Measurements from ENCODE around the gene PIH1D1. TPM values are rescaled to one million over a fixed set of nuclear protein-coding genes. Genes with fewer than 3 reads are reported as not detected.
"Not testable (repeated sequence)": the region's sequence is repeated elsewhere in the genome, so short reads cannot be mapped to it uniquely, and the experiment has no call there.

PIH1D1 gene
- total and polyA plus RNA-seq, 10 of the 15 experiments (the other 5 are each of a cell fraction or from before 2014, with no cell fraction given), result 16.1 to 153 (median 106) TPM

- CTCF ChIA-PET, result no interaction called here
- peaks cover 17% of the 10 kb centered on the region for H3K4me1 ChIP-seq (ENCODE audit: control insufficient read depth, insufficient read depth, low read length)
- DNase-seq (ENCODE audit: low read depth, low spot score), result no peak
- H2AFZ ChIP-seq (ENCODE audit: control insufficient read depth, low read depth, low read length), result no peak overlapping the region
- SMC1A ChIA-PET (ENCODE audit: uncharacterized antibody, unreplicated experiment), result no interaction called here
- no peak for TF ChIP-seq ZNF384 (IDR thresholded peaks at IDR 0.05; ENCODE audit: borderline replicate concordance, low read depth, low read length)
- TF ChIP-seq JUNB (IDR thresholded peaks at IDR 0.05), result no peak
- TF ChIP-seq ZNF622 (IDR thresholded peaks at IDR 0.05), result no peak
- no peak for TF ChIP-seq IKZF1 (conservative IDR thresholded peaks at IDR 0.05)
- no peak for TF ChIP-seq HDAC6 (IDR thresholded peaks at IDR 0.05; ENCODE audit: unreplicated experiment)
- TF ChIP-seq NFYA (IDR thresholded peaks at IDR 0.05; ENCODE audit: borderline replicate concordance, low read depth, low read length), result no peak
- no peak for TF ChIP-seq SUZ12 (IDR thresholded peaks at IDR 0.05; ENCODE audit: unreplicated experiment)
- FAIRE-seq, result no peak
- no peak overlapping the region for H3K9ac ChIP-seq (ENCODE audit: control insufficient read depth, insufficient read depth, low read length)
- ATAC-seq, result no peak
- no peaks in the 10 kb centered on the region for H3K27me3 ChIP-seq (replicated peaks in 1 of 2; ENCODE audit: control insufficient read depth in 2 of 2, insufficient read depth in 2 of 2, low read length in 1 of 2)
- H3K4me2 ChIP-seq (ENCODE audit: control insufficient read depth, insufficient read depth), result no peak overlapping the region
- H3K9me3 ChIP-seq (replicated peaks; ENCODE audit: control insufficient read depth, insufficient read depth, low read length), result no peaks in the 10 kb centered on the region
- peaks cover 2% of the 10 kb centered on the region; the same call in 1 of the 2 replicates for H3K79me2 ChIP-seq (ENCODE audit: control insufficient read depth, insufficient read depth, low read length)
- no TSS peak for BruUV-seq (replicated peaks)
- POLR2A ChIA-PET, result no interaction called here
- intact Hi-C loops (cut with micrococcal nuclease; ENCODE audit: unreplicated experiment) (no loop called here), in situ Hi-C loops (cut with MboI) (no loop called here)
- no peaks in the 10 kb centered on the region for H4K20me1 ChIP-seq (ENCODE audit: control insufficient read depth, insufficient read depth)
- H3K36me3 ChIP-seq (ENCODE audit: control insufficient read depth in 2 of 2, insufficient read depth in 2 of 2, low read length in 1 of 2), result peaks cover 2 to 5% of the 10 kb centered on the region in 2 experiments
- RAD21 ChIA-PET (ENCODE audit: unreplicated experiment), result no interaction called here
- H3K4me3 ChIP-seq, result no peak overlapping the region
- WGBS (ENCODE audit: insufficient coverage, insufficient replicate concordance, low lambda C conversion rate, missing lambda C conversion rate), result 95% methylated on average over 11 of the region's 12 CpGs
- no peak overlapping the region for H3K27ac ChIP-seq (ENCODE audit: control insufficient read depth, insufficient read depth)
These were observed 10.9 kb upstream of the PIH1D1 start for GRCh38 chr19:49462492-49462891.

GRCh38 chr19:49461656-49462055 lies 10.0 kb upstream of the PIH1D1 start:
- peaks cover 18% of the 10 kb centered on the region for H3K4me1 ChIP-seq (ENCODE audit: control insufficient read depth, insufficient read depth, low read length)
- no peak overlapping the region for H3K9ac ChIP-seq (ENCODE audit: control insufficient read depth, insufficient read depth, low read length)
- ChIA-PET POLR2A (no interaction called here), RAD21 (ENCODE audit: unreplicated experiment) (no interaction called here), SMC1A (ENCODE audit: uncharacterized antibody, unreplicated experiment) (no interaction called here), CTCF (no interaction called here)
- no peak overlapping the region for H3K27ac ChIP-seq (ENCODE audit: control insufficient read depth, insufficient read depth)
- no TSS peak for BruUV-seq (replicated peaks)
- no peaks in the 10 kb centered on the region for H3K9me3 ChIP-seq (replicated peaks; ENCODE audit: control insufficient read depth, insufficient read depth, low read length)
- H2AFZ ChIP-seq (ENCODE audit: control insufficient read depth, low read depth, low read length), result no peak overlapping the region
- no peak for DNase-seq (ENCODE audit: low read depth, low spot score)
- H3K79me2 ChIP-seq (ENCODE audit: control insufficient read depth, insufficient read depth, low read length), result peaks cover 2% of the 10 kb centered on the region; the same call in 1 of the 2 replicates
- TF ChIP-seq STAT1 (conservative IDR thresholded peaks at IDR 0.05) (no peak), ZBTB33 (IDR thresholded peaks at IDR 0.05) (0 out of 2 replicates have a peak, but pooled peaks have one; percentile 36)
- intact Hi-C loops (cut with micrococcal nuclease; ENCODE audit: unreplicated experiment) (no loop called here), in situ Hi-C loops (cut with MboI) (no loop called here)
- no peaks in the 10 kb centered on the region for H4K20me1 ChIP-seq (ENCODE audit: control insufficient read depth, insufficient read depth)
- H3K4me3 ChIP-seq, result no peak overlapping the region
- H3K27me3 ChIP-seq (replicated peaks in 1 of 2; ENCODE audit: control insufficient read depth in 2 of 2, insufficient read depth in 2 of 2, low read length in 1 of 2), result no peaks in the 10 kb centered on the region
- FAIRE-seq, result no peak
- 98% methylated on average over 19 of the region's 37 CpGs for WGBS (ENCODE audit: insufficient coverage, insufficient replicate concordance, low lambda C conversion rate, missing lambda C conversion rate)
- no peak for ATAC-seq
- H3K36me3 ChIP-seq (ENCODE audit: control insufficient read depth in 2 of 2, insufficient read depth in 2 of 2, low read length in 1 of 2), result peaks cover 2 to 5% of the 10 kb centered on the region in 2 experiments
- no peak overlapping the region for H3K4me2 ChIP-seq (ENCODE audit: control insufficient read depth, insufficient read depth)

- intact Hi-C loops (cut with micrococcal nuclease; ENCODE audit: unreplicated experiment); in situ Hi-C loops (cut with MboI): not testable (repeated sequence)
These were observed 9.5 kb upstream of the PIH1D1 start for GRCh38 chr19:49461130-49461529.

More at GRCh38 chr19:49461130-49461529, 9.5 kb upstream of the PIH1D1 start:
- H3K9ac ChIP-seq (ENCODE audit: control insufficient read depth, insufficient read depth, low read length); POLR2A ChIA-PET; H3K27ac ChIP-seq (ENCODE audit: control insufficient read depth, insufficient read depth); SMC1A ChIA-PET (ENCODE audit: uncharacterized antibody, unreplicated experiment); RAD21 ChIA-PET (ENCODE audit: unreplicated experiment); H3K9me3 ChIP-seq (replicated peaks; ENCODE audit: control insufficient read depth, insufficient read depth, low read length); BruUV-seq (replicated peaks); H3K4me3 ChIP-seq; H2AFZ ChIP-seq (ENCODE audit: control insufficient read depth, low read depth, low read length); H4K20me1 ChIP-seq (ENCODE audit: control insufficient read depth, insufficient read depth); H3K36me3 ChIP-seq (ENCODE audit: control insufficient read depth in 2 of 2, insufficient read depth in 2 of 2, low read length in 1 of 2); FAIRE-seq; H3K27me3 ChIP-seq (replicated peaks in 1 of 2; ENCODE audit: control insufficient read depth in 2 of 2, insufficient read depth in 2 of 2, low read length in 1 of 2); ATAC-seq; H3K79me2 ChIP-seq (ENCODE audit: control insufficient read depth, insufficient read depth, low read length); H3K4me2 ChIP-seq (ENCODE audit: control insufficient read depth, insufficient read depth); DNase-seq (ENCODE audit: low read depth, low spot score): not testable (repeated sequence)
- no CpG with 5 or more reads among the region's 1 CpG for WGBS (ENCODE audit: insufficient coverage, insufficient replicate concordance, low lambda C conversion rate, missing lambda C conversion rate)
- CTCF ChIA-PET, result interaction anchor here (0.9 kb wide), 1 partner anchor 9 kb away, joined by 4 read pairs; no protein-coding TSS in a partner anchor
- peaks cover 18% of the 10 kb centered on the region for H3K4me1 ChIP-seq (ENCODE audit: control insufficient read depth, insufficient read depth, low read length)
